PFSK-1 (cell line): ENCODE data around the gene GNG7.

ENCODE experiments used
- POLR2AphosphoS5 ChIP-seq: IDR thresholded peaks from 2 replicates; pipeline ENCODE4 v1.6.1; 2012; ENCODE audit warnings: low read depth, mild to moderate bottlenecking, control low read depth, low read length, moderate library complexity
- SIN3A ChIP-seq: IDR thresholded peaks from 2 replicates; pipeline ENCODE4 v1.6.1; 2012; ENCODE audit warnings: mild to moderate bottlenecking, low read length, moderate library complexity, borderline replicate concordance; ENCODE audit not compliant: insufficient read depth
- TAF1 ChIP-seq: IDR thresholded peaks from 2 replicates; pipeline ENCODE4 v1.6.1; 2012; ENCODE audit warnings: low read length, control low read depth, borderline replicate concordance; ENCODE audit not compliant: insufficient read depth
- TF ChIP-seq, protein P1 (sequence below), 2 experiments: IDR thresholded peaks; 2 replicates each; pipeline versions ENCODE4 v1.6.1 to v1.8.0; 2011 to 2012; ENCODE audit warnings: low read depth in 2 of 2, low read length in 2 of 2, control low read depth in 1 of 2, inconsistent platforms in 1 of 2, mild to moderate bottlenecking in 1 of 2, moderate library complexity in 1 of 2; ENCODE audit not compliant: insufficient read depth in 1 of 2

DNA sequence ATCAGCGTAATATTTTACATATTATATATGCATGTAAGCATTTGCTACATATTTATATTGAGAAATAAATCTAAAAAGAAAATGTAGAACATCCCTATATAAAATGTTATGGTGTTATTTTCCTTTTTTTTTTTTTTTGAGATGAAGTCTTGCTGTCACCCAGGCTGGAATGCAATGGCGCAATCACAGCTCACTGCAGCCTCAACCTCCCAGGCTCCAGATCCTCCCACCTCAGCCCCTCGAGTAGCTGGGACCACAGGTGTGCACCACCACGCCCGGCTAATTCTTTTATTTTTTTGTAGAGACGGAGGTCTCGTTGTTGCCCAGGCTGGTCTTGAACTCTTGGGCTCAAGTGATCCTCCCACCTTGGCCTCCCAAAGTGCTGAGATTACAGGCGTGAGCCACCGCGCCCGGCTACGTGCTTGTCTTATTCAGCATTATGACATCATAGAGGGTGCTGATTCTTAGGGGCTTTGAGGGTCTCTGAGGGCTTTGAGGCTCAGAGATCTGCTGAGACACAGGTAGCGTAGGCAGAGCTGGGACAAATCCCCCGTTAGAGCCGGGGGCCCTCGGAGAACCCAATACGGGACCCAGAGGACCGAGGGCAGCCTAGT, 124.7 kb downstream of the GNG7 start:
- TF ChIP-seq, protein P1, sequence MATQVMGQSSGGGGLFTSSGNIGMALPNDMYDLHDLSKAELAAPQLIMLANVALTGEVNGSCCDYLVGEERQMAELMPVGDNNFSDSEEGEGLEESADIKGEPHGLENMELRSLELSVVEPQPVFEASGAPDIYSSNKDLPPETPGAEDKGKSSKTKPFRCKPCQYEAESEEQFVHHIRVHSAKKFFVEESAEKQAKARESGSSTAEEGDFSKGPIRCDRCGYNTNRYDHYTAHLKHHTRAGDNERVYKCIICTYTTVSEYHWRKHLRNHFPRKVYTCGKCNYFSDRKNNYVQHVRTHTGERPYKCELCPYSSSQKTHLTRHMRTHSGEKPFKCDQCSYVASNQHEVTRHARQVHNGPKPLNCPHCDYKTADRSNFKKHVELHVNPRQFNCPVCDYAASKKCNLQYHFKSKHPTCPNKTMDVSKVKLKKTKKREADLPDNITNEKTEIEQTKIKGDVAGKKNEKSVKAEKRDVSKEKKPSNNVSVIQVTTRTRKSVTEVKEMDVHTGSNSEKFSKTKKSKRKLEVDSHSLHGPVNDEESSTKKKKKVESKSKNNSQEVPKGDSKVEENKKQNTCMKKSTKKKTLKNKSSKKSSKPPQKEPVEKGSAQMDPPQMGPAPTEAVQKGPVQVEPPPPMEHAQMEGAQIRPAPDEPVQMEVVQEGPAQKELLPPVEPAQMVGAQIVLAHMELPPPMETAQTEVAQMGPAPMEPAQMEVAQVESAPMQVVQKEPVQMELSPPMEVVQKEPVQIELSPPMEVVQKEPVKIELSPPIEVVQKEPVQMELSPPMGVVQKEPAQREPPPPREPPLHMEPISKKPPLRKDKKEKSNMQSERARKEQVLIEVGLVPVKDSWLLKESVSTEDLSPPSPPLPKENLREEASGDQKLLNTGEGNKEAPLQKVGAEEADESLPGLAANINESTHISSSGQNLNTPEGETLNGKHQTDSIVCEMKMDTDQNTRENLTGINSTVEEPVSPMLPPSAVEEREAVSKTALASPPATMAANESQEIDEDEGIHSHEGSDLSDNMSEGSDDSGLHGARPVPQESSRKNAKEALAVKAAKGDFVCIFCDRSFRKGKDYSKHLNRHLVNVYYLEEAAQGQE (IDR thresholded peaks at IDR 0.05; ENCODE audit: insufficient read depth in 1 of 2, low read depth in 2 of 2, low read length in 2 of 2): no peak
- no peak for TF ChIP-seq POLR2AphosphoS5
- no peak for TF ChIP-seq SIN3A
- TF ChIP-seq TAF1: no peak
